GM19351 (cell line): ENCODE data around the gene CACNA1D.
"Not testable (repeated sequence)": the region's sequence is repeated elsewhere in the genome, so short reads cannot be mapped to it uniquely, and the experiment has no call there.

Source experiments
- ATAC-seq: cut with Tn5 transposase; IDR thresholded peaks from one replicate; pipeline ENCODE4 v1.9.1; 2021; ENCODE audit warnings: mild to moderate bottlenecking, moderate library complexity; ENCODE audit not compliant: unreplicated experiment

The CACNA1D gene

DNA sequence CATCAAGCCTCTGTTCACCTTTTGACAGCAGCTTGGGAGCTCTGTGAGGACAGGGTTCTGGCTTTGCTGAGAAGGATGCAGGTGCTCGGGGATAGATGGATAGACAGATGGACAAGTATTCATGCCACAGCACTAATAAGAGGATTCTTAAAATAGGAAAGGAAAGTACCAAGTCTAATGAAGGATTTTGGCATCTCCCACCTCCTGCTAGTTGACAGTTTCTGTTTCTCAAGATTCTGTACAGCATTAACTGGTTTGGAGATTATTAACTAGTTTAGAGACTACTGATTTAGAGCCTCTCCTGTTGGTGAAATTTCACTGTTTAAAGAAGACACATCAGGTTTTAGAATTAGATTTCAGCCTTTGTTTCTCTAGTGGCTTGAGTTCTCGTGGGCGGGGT is 152.3 kb downstream of the CACNA1D start:
- ATAC-seq, result no peak

DNA sequence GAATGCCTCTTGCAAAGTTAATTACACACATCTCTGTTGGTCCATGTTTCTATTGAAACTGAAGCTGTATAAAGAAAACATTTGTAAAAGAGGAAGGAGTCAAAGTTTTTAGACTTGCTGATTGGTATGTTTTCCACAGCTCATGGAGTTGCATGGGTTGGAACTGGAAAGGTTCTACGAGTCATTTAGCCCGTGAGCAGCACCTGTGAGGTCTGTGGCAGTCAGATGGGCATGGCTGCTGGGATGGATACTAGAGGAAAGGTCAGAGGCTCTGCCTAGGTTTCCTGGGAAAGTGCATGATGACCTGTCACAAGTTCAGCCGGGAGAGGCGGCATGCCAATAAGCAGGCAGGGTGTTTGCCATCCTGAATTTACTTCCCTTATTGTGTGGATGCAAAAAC is 155.4 kb downstream of the CACNA1D start:
- no peak for ATAC-seq

DNA sequence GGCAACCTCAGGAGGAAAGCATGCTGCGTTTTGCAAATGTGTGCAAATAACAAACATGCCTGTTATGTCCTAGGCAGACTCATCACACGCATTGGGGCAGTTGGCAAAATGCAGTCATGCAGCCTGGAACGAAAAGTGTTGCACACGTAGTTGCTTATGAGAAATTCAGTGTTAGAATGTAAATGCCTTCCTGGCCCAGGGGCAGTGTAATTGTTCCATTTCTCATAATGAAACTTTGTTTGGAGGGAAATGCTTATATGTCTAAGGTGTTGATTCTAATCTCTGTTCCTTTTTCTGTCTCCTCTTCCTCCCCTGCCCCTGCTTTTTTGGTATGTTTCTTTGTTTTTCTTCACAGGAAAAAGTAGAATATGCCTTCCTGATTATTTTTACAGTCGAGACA is 156.0 kb downstream of the CACNA1D start:
- peak; percentile 92 for ATAC-seq

DNA sequence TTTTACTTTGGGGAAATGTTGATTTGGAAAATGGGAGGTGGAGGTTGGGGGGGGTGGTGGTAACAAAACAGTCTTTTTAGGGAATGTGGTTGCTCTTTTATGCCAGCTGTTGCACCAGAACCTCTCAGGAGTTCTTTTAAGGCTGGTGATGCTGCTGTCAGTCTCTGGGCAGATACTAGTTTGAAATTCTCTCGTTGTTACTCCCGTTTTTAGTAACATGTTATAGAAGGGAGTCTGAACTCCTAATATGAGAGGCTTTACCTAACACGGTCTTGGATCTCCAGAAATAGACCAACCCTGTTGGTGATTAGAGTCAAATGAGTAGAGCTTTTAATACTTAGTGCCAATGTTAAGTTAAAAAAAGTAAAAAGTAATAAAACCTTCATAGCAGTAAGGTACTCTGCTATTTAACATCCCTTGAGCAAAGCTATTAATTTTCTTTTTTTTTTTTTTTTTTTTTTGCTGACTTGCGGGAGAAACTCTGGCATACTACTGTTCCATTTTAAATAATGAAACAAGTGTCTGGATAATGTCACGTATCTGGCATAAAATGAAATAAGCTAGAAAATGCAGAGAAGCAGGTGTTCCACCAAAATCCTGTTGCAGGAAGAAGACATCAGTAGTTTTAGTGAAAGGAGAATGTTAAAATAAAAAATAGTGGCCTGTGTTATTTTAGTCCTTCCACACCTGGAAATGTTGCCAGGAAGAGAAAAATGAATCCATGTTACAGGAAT is 156.7 kb downstream of the CACNA1D start:
- no peak for ATAC-seq

DNA sequence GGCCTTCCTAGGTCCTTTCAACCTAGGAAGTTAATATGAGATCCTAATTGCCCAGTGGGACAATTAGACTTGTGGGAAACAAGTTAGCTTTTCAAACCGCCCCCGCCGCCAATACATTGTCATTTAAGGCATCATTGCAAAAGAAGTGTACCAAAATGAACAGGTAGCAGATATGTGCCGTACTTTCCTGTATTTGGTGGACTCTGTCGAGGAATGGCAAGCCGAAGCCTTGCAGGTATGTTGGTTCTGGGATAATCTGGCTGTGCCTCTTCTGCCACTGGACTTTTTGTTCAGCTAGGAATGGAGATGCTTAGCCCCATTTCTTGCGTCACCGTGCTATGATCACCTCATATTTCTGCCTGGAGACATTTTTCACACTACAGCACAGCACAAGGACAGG is 157.5 kb downstream of the CACNA1D start:
- ATAC-seq, result no peak

DNA sequence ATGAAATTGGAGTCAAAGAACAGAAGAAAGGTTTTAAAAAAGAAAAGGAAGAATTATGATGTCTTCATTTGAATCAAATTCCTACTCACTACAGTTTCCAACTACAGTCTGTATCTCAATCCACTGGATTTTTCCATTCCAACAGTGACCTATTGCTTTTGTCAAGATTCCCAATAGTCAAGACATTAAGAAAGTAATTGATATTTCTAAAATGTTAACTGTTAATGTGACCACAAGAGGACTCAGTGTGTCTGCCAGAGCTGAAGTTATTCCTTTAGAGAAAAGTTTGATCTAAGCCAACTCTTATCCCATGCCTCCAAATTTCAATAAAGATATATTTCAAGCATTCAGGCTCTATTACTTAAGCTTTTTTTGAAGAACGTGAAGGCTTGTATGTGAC is 163.2 kb downstream of the CACNA1D start:
- ATAC-seq, result no peak

DNA sequence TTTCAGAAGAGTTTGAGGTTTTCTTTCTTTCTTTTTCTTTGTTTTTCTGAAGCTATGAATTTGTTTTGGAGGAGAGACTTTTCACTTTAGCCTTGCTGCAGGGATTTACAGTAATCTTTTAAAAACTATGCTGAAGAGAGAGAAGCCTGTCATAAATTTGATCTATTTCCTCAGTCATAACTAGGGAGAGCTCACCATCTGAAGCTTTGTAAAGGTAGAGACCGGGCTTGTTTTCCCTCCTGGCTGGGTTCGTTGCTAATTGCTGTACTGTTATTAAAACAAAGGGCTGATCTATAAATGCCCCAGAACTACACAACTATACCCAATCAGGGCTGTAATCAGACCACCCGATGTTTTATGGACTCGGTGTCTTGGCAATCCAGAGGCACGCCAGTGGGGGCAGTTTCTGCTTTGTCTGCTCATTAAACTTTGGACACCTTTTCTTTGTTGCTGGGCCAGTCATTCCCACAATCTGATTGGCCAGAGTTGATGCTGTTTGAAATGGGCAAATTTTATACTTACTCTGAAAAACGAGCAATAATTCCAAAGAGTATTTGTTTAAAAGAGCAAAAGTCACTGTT is 164.3 kb downstream of the CACNA1D start:
- ATAC-seq, result no peak

DNA sequence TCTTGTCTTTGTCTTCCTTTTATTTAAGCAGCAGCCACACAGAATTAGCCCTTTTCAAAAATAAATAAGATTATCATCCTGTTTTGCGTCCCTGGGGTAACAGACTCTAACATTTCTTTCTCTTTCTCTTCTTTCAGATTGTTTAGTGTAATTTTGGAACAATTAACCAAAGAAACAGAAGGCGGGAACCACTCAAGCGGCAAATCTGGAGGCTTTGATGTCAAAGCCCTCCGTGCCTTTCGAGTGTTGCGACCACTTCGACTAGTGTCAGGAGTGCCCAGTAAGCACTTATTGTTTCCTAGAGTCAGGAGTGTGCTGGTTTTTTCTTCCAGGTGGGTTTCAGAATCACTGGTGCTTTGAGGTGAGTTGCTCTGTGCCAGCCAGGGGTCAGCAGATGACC is 165.6 kb downstream of the CACNA1D start:
- ATAC-seq, result no peak

DNA sequence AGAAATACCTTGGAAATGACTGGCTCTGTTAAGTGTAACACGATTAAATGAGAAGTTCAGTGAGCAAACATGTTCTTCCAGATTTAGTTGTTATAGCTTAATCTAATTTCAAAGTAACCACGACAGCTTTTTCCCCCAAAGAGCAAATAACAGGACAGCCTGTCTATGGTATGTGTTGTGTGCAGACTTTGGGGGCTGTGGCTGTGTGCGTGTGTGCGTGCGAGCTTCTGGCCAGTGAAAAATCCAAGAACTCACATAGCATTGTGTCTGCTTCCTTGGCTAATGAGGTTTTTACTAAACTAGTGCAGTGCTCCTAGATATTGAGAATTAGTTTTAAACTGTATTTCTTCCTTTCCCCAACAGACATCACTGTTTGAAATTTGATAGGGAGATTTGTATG is 167.1 kb downstream of the CACNA1D start:
- ATAC-seq, result no peak

DNA sequence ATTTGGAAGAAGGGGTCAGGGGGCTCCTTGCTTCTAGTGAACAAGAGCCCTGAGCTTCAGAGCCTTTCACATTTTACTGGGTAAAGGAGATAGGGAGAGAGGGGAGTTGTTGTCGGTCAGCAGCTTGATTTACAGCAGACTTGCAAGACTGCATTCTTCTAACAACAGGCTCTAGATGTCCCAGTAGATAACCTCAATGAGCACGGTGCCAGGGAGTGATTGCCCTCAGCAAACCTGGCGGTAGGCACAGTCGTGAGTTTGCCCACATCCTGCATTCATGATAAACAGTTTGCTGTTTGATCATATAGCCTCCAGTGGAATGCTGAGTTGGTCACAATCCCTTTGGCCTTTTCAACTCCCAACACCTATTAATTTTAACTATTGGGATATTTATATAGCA is 170.4 kb downstream of the CACNA1D start:
- not testable (repeated sequence) for ATAC-seq

DNA sequence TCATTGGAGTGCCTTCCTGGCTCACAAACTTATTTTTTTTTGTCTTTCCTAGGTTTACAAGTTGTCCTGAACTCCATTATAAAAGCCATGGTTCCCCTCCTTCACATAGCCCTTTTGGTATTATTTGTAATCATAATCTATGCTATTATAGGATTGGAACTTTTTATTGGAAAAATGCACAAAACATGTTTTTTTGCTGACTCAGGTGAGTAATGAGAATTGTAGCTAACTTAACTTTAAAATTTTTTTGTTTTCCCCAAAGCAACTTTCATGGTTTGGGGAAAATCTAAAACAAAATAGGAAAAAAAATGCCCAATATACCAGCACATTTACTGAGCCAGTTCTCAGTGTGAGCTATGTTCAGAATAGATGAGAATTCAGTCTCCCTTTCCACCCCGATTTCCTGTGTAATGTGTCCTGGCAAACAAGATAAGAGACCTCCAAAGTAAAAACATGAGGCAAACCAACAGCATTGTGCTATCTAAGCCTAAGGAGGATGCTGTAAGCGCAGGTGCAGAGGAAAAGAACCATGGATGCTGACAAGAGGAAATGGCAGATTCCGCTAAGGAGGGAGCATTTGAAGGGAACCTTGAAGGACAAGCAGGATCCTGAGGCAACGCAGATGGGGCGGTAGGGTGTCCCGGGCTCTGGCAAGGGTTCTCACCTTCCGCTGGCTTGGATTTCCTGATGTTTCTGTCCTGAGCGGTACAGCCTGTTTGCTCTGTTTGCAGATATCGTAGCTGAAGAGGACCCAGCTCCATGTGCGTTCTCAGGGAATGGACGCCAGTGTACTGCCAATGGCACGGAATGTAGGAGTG is 171.4 kb downstream of the CACNA1D start:
- no peak for ATAC-seq

DNA sequence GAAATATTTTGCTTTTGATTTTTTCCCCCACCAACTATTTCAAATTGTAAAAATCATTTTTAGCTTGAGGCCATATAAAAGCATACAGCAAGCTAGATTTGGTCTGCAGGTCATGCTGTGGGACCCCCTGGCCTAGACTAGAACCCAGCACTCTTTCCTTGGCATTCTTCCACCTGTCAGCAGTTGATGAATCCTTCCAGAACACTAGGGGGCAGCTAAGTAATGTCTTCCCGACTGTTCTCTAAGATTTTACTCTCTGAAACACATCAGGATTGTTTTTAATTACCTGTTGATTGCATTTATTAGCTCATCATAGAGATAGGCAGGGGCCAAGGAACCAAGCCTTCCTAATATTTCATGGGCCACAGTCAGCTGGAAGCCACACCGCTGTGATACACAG is 174.5 kb downstream of the CACNA1D start:
- no peak for ATAC-seq

DNA sequence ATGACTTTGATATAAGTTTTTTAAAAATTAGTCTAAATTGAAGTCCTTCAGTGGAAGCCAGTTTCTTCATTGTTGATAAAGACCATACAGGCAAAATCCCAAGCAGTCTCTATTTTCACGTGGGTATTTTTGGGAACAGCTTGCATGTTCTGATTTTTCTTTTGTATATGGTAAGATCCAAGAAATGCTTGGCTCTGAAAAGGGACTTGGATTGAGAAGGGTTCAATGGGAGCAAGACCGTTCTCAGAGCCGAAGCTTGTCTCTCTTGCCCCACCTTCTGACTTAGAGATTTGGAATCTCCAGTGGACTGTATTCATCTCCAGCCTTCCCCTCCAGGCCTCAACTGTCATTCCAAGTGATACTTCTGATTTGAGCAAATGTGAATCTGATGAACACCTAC is 176.3 kb downstream of the CACNA1D start:
- ATAC-seq, result no peak

DNA sequence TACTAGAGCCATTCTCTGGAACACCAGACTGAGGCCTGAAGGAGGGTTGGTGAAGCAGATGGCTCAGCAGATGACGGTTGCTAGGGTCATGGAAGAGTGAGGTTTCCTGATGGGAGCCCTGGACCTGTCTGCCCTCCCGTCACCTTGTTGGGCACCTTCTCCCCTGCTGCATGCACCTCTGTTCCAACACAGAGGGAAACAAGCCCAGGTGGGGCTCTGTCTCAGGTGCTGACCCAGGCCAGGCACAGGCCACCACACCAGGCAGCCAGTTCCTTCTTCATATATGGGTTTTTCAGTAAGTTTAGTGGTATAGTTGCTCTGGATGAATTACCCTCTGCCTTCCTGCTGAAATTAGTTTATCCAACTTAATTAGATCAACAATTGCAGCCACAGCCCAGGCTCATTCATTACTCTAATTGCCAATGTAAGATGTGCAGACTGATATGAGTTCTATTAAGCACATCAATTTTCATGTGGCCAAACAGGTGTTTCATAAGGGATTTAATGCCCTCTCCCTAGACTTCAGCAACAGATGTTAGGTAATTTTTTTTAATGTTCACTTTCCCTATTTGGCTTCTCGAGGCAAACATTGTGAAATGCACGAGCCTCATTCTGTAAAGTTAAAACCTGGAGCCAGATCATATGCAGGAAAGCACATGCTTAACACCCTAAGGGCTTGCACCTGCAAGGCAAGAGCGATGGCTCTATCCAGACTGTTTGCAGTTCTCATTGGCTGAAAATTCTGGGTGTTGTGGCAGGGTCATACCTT is 177.0 kb downstream of the CACNA1D start:
- no peak for ATAC-seq

DNA sequence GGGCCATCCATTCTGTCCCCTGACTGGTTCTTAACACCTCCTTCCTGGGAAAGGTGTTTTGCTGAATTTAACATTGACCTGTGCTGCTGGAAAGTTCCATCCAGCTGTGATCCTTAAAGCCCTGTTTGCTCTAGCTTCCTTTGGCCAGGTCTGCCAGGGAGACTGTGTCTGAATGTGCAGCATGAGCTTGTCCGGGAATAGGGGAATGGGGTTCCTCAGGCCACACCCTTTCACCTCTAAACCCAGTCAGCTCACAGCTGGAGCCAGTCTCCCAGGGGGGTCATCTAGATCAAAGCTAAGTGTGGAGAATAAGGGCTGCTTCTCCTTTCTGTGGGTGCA is 177.5 kb downstream of the CACNA1D start:
- no peak for ATAC-seq

DNA sequence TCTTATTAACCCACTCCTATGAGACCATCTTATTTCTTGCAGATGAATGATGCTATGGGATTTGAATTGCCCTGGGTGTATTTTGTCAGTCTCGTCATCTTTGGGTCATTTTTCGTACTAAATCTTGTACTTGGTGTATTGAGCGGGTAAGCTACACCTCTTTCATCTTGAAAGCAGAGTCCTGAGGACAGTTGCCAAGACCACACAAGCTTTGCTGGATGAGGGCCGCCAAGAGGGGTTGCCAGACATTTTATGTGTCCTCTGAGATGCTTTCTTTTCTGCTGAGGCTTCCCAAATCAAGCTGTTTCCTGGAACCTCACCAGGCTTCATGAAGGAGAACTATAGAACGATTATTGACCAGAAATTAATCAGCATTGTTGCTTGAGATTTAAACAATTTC is 178.6 kb downstream of the CACNA1D start:
- ATAC-seq, result no peak

DNA sequence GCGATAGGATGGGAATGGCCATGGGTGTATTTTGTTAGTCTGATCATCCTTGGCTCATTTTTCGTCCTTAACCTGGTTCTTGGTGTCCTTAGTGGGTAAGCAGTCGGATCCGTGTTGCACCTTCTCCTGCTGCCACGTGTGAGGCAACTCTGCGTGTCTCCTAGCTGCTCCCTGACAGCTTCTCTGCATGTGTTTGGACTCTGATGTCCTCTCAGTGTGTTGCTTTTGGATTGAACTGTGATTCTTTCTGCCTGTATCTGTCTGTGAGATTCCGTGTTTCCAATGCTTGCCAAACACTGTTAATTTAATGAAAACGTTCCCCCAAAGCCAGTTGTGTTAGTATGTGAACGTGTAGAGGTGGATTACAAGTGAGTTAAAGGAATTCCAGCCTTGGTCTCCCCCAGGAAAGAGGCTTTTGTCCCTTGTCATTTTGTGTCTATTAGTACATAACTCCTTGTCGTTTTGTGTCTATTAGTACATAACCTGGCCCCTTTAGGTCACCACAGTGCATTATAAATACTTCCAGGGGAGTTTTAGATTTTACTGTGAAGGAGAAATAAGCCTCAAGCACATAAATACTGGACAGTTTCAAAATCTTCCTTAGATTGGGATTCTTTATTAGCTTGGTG is 179.4 kb downstream of the CACNA1D start:
- no peak for ATAC-seq

DNA sequence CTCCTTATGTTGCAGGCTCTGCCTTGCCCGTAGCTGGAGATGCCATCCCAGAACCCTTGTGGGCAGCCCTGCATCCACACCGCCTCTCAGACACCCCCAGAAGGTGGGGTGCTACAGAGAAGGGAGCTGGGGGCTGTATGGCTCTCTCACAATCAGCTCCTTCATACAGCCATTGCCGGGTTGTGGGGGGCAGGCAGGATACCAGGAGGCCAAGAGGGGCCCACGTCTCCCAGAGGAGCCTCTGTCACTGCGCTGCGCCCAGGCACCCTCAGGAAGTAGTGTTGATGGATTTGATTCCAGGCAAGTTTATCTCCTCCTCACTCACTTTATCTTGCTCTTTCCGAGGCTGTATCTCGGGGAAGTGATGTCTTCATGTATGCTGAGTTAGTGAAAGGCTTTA is 180.2 kb downstream of the CACNA1D start:
- no peak for ATAC-seq

DNA sequence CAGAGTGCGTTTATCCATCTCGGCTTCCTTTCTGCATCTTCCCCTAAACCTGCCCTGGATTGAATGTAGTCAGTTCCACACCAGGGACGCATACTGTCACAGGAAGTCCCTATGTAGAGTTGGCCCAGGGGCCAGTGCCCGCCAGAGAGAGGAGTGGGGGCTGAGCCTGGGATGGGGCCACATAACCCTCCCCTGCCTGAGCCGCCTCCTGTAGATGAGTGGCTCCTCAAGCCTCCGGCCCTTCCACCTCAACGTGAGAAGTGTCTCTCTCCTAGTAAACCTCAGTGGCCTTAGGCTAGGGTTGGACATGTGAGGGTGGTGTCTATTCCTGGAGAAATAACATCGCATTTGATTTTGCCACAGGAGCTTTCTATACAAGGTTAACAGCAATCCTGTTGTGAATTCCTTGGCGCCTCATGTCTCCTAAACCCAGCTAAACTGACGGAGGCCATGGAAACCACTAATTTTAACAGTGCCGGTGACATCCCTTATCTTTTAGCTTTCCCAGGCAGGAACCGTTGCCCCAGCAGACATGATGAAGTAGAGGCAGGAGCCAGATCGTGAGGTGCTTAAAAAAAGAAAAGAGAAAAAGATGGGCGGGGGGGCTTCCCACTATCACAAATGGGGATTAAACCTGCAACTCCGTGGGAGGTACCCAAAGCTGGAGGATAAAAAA is 180.7 kb downstream of the CACNA1D start:
- ATAC-seq, result no peak

DNA sequence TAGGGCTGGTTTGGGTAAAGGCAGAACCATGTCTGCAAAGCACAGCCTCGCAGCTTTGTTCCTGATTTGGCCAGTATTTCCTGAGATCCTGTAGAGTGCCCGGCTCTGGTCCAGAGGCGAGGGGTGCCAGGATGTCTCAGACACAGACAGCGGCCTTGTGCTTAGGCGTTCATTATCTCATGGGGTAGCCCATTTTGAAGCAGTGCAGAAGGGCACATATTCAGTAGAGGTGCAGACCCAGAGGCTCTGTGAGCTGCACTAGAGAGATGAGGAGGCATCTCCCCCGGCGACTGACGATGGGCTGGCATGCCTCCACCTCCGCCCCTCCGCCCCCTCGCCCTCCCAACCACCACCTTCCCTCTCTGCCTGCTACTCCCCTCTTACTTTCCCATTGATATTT is 181.5 kb downstream of the CACNA1D start:
- no peak for ATAC-seq
